ENCODE results near the gene TMPRSS4. TPM values are rescaled to one million over a fixed set of nuclear protein-coding genes. Genes with fewer than 3 reads are reported as not detected.

Gene TMPRSS4
- total and polyA plus RNA-seq, 4 donors, result 4.8 to 10.1 (median 8.7) TPM

DNA sequence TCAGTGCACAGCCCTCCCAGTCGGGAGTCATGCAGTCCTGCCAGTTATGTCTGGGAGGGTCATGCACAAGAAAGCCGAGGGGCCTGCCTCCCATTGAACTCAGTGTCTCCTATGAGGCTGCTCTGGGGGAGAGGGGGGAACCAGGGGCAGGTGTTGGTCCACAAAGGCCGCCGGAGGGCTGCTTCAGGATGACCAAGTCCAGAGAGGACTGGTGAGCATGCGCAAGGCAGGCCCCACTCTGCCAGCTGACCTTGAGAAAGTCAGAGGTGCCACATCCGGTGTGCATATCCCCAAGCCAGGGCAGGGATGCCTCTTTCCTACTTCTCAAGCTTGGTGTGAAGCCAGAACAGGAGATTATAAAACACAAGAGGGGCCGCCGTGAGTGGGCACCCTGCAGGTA is 71.4 kb downstream of the TMPRSS4 start:
- TF ChIP-seq, protein P1, sequence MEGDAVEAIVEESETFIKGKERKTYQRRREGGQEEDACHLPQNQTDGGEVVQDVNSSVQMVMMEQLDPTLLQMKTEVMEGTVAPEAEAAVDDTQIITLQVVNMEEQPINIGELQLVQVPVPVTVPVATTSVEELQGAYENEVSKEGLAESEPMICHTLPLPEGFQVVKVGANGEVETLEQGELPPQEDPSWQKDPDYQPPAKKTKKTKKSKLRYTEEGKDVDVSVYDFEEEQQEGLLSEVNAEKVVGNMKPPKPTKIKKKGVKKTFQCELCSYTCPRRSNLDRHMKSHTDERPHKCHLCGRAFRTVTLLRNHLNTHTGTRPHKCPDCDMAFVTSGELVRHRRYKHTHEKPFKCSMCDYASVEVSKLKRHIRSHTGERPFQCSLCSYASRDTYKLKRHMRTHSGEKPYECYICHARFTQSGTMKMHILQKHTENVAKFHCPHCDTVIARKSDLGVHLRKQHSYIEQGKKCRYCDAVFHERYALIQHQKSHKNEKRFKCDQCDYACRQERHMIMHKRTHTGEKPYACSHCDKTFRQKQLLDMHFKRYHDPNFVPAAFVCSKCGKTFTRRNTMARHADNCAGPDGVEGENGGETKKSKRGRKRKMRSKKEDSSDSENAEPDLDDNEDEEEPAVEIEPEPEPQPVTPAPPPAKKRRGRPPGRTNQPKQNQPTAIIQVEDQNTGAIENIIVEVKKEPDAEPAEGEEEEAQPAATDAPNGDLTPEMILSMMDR (IDR thresholded peaks at IDR 0.05; ENCODE audit: control extremely low read depth, extremely low read depth), result no peak
- no peak for DNase-seq
- 85 to 91% methylated on average over 8 of the region's 8 CpGs for WGBS, 2 donors
- peaks cover 0 to 23% (median 11%) of the 10 kb centered on the region in 5 donors for H3K4me1 ChIP-seq (ENCODE audit: control insufficient read depth in 5 of 5, insufficient read depth in 5 of 5, low read length in 5 of 5)
- H3K4me3 ChIP-seq, result no peak overlapping the region
- no peak overlapping the region for H3K27ac ChIP-seq (ENCODE audit: low read depth in 1 of 2, low read length in 1 of 2)
- no peaks in the 10 kb centered on the region for H3K36me3 ChIP-seq (ENCODE audit: control insufficient read depth in 4 of 4, insufficient read depth in 4 of 4, low read length in 4 of 4)
- H3K27me3 ChIP-seq (ENCODE audit: control insufficient read depth in 3 of 3, insufficient read depth in 3 of 3, low read length in 2 of 3), result peaks cover 0 to 10% (median 0%) of the 10 kb centered on the region in 3 donors
- ATAC-seq (ENCODE audit: insufficient read depth, low FRiP score), result no peak
- no peaks in the 10 kb centered on the region for H3K9me3 ChIP-seq (ENCODE audit: control insufficient read depth in 4 of 4, insufficient read depth in 3 of 4, low read length in 3 of 4)
- H3K9ac ChIP-seq (ENCODE audit: insufficient read depth in 1 of 2, low read length in 2 of 2), result no peak overlapping the region

DNA sequence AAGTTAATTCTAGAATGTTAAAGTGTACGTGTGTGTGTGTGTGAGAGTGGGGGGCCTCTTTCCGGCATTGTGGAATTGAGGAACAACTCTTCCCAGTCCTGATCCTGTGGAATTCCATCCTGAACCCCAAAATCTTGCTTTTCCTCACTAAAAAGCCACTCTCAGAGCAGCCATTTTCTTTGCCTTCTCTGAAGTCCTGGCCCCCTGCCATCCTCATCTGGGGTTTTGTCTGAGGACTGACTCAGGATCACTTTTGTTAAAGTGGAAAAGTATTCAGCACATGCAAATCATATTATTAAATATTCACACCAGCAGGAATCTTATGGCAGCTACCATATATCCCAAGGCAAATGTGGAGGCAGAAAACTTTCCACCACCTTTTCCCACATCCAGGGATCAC is 72.0 kb downstream of the TMPRSS4 start:
- 89 to 96% methylated on average over 2 of the region's 2 CpGs for WGBS, 2 donors
- H3K9me3 ChIP-seq (ENCODE audit: control insufficient read depth in 4 of 4, insufficient read depth in 3 of 4, low read length in 3 of 4), result no peaks in the 10 kb centered on the region
- peaks cover 0 to 23% (median 11%) of the 10 kb centered on the region in 5 donors for H3K4me1 ChIP-seq (ENCODE audit: control insufficient read depth in 5 of 5, insufficient read depth in 5 of 5, low read length in 5 of 5)
- H3K4me3 ChIP-seq, result no peak overlapping the region
- no peaks in the 10 kb centered on the region for H3K36me3 ChIP-seq (ENCODE audit: control insufficient read depth in 4 of 4, insufficient read depth in 4 of 4, low read length in 4 of 4)
- TF ChIP-seq, protein P1 (IDR thresholded peaks at IDR 0.05; ENCODE audit: control extremely low read depth, extremely low read depth), result no peak
- H3K27ac ChIP-seq (ENCODE audit: low read depth in 1 of 2, low read length in 1 of 2), result no peak overlapping the region
- peak; percentile 30 to 56 (median 53) for DNase-seq
- peaks cover 0 to 16% (median 4%) of the 10 kb centered on the region in 3 donors for H3K27me3 ChIP-seq (ENCODE audit: control insufficient read depth in 3 of 3, insufficient read depth in 3 of 3, low read length in 2 of 3)
- H3K9ac ChIP-seq (ENCODE audit: insufficient read depth in 1 of 2, low read length in 2 of 2), result no peak overlapping the region
- ATAC-seq (ENCODE audit: insufficient read depth, low FRiP score), result no peak

DNA sequence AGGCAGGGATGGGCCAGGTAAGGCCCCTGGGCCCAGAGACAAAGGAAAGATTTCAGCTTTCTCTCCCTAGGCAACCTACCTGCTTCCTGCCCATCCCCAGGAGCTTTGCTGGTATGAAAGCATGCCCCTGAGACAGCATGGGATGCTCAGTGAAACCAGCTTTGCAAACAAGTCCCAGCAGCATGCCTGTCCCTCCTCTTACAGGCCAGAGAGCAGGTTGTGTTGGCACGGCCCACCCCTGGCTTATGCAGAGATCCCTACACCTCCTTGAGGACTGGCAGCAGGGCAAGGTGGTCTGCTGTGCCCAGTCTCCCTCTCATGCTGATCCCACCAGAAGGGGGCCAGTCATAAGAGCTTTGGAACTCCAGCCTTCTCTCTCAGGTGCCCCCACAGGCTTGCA is 72.6 kb downstream of the TMPRSS4 start:
- Histone ChIP-seq H3K4me1 (ENCODE audit: control insufficient read depth in 5 of 5, insufficient read depth in 5 of 5, low read length in 5 of 5) (peaks cover 0 to 23% (median 11%) of the 10 kb centered on the region in 5 donors), H3K9me3 (ENCODE audit: control insufficient read depth in 4 of 4, insufficient read depth in 3 of 4, low read length in 3 of 4) (no peaks in the 10 kb centered on the region), H3K36me3 (ENCODE audit: control insufficient read depth in 4 of 4, insufficient read depth in 4 of 4, low read length in 4 of 4) (no peaks in the 10 kb centered on the region), H3K9ac (ENCODE audit: insufficient read depth in 1 of 2, low read length in 2 of 2) (no peak overlapping the region), H3K27ac (ENCODE audit: low read depth in 1 of 2, low read length in 1 of 2) (no peak overlapping the region), H3K4me3 (no peak overlapping the region), H3K27me3 (ENCODE audit: control insufficient read depth in 3 of 3, insufficient read depth in 3 of 3, low read length in 2 of 3) (peaks cover 0 to 22% (median 11%) of the 10 kb centered on the region in 3 donors)
- DNase-seq (no peak), ATAC-seq (ENCODE audit: insufficient read depth, low FRiP score) (no peak)
- WGBS, 2 donors, result 85 to 94% methylated on average over 1 of the region's 1 CpG
- TF ChIP-seq, protein P1 (IDR thresholded peaks at IDR 0.05; ENCODE audit: control extremely low read depth, extremely low read depth), result no peak

DNA sequence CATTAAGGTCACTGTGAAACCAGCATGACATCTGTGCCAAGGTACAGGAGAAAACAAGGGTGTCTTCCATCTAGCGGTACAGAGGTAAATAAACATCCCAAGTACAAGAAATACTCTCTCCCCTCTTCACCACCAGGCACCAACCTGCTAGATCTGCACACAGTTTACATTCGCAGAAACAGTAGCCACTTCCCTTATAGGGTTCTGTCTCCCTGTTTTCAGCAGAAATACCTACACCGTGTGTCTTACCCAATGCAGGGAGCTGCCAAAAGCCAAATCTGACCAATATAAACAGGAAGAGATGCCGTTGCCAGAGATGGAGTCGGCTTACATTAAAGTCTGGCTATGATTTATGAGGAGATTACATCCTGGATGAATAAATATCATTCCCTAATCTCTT is 74.6 kb downstream of the TMPRSS4 start:
- ATAC-seq (ENCODE audit: insufficient read depth, low FRiP score), result no peak
- H3K4me1 ChIP-seq (ENCODE audit: control insufficient read depth in 5 of 5, insufficient read depth in 5 of 5, low read length in 5 of 5), result peaks cover 0 to 39% (median 11%) of the 10 kb centered on the region in 5 donors
- H3K4me3 ChIP-seq, result no peak overlapping the region
- DNase-seq, result peak in 2 of 3 donors; percentile 40 to 50
- no peaks in the 10 kb centered on the region for H3K36me3 ChIP-seq (ENCODE audit: control insufficient read depth in 4 of 4, insufficient read depth in 4 of 4, low read length in 4 of 4)
- H3K27me3 ChIP-seq (ENCODE audit: control insufficient read depth in 3 of 3, insufficient read depth in 3 of 3, low read length in 2 of 3), result peaks cover 0 to 35% (median 18%) of the 10 kb centered on the region in 3 donors
- H3K9ac ChIP-seq (ENCODE audit: insufficient read depth in 1 of 2, low read length in 2 of 2), result no peak overlapping the region
- TF ChIP-seq, protein P1 (IDR thresholded peaks at IDR 0.05; ENCODE audit: control extremely low read depth, extremely low read depth), result no peak
- H3K27ac ChIP-seq (ENCODE audit: low read depth in 1 of 2, low read length in 1 of 2), result peak overlapping the region in 1 of 2 donors; percentile 20
- H3K9me3 ChIP-seq (ENCODE audit: control insufficient read depth in 4 of 4, insufficient read depth in 3 of 4, low read length in 3 of 4), result no peaks in the 10 kb centered on the region
- 39 to 40% methylated on average over 5 of the region's 5 CpGs for WGBS, 2 donors
